Osteoblast (primary cell): Measurements from ENCODE around the gene SIRT5. TPM values are rescaled to one million over a fixed set of nuclear protein-coding genes. Genes with fewer than 3 reads are reported as not detected.
A peak's percentile ranks its signal among the peaks of the same experiment; 100 is the strongest.

ENCODE experiments used
- DNase-seq: peaks from one replicate; pipeline ENCODE4 v3.0.0; 2011; ENCODE audit warnings: low spot score, mixed read lengths; ENCODE audit not compliant: insufficient read length; ENCODE audit errors: missing footprints
- H2AFZ ChIP-seq: 2 replicates; pipeline ENCODE4 v1.6.0; 2011; ENCODE audit warnings: mild to moderate bottlenecking, low read length
- H3K27ac ChIP-seq: 2 replicates; pipeline ENCODE4 v1.5.1; 2011; ENCODE audit warnings: mild to moderate bottlenecking, low read depth, low read length, moderate library complexity
- H3K27me3 ChIP-seq: 2 replicates; pipeline ENCODE4 v1.6.0; 2012; ENCODE audit warnings: mild to moderate bottlenecking, control low read depth, inconsistent platforms, low read length, moderate library complexity; ENCODE audit not compliant: insufficient read depth
- H3K36me3 ChIP-seq: 2 replicates; pipeline ENCODE4 v1.5.1; 2011; ENCODE audit warnings: mild to moderate bottlenecking, low read length, control low read depth, moderate library complexity; ENCODE audit not compliant: insufficient read depth
- H3K4me1 ChIP-seq: 2 replicates; pipeline ENCODE4 v1.5.1; 2011; ENCODE audit warnings: mild to moderate bottlenecking, low read length, control low read depth, moderate library complexity; ENCODE audit not compliant: insufficient read depth
- H3K4me2 ChIP-seq: 2 replicates; pipeline ENCODE4 v1.6.0; 2011; ENCODE audit warnings: mild to moderate bottlenecking, low read length; ENCODE audit not compliant: insufficient read depth
- H3K4me3 ChIP-seq: fragments of 200-600 bp; sonication (generic); 3 replicates; pipeline ENCODE4 v1.5.1; 2012; ENCODE audit warnings: mild to moderate bottlenecking, low read length, inconsistent platforms; ENCODE audit not compliant: insufficient read depth
- H3K79me2 ChIP-seq: 2 replicates; pipeline ENCODE4 v1.6.0; 2012; ENCODE audit warnings: mild to moderate bottlenecking, low read length, control low read depth, inconsistent platforms; ENCODE audit not compliant: insufficient read depth
- H3K9me3 ChIP-seq: 2 replicates; pipeline ENCODE4 v1.5.1; 2011; ENCODE audit warnings: low read depth, low read length, control low read depth
- H4K20me1 ChIP-seq: 2 replicates; pipeline ENCODE4 v1.6.0; 2012; ENCODE audit warnings: mild to moderate bottlenecking, low read length, control low read depth; ENCODE audit not compliant: insufficient read depth
- CTCF ChIP-seq: IDR thresholded peaks from 2 replicates; pipeline ENCODE4 v1.5.1; 2011; ENCODE audit warnings: mild to moderate bottlenecking, low read depth, low read length, moderate library complexity; ENCODE audit errors: extremely low read depth
- total RNA-seq: library from RNA; depleted of rRNA; stranded (reverse); fragments of >200 nt; gene quantifications from 2 replicates; pipeline ENCODE4 v1.2.3, GENCODE V29; 2012

The SIRT5 gene
- total RNA-seq, 1 donor, result 9.0 TPM

- Histone ChIP-seq H3K4me3 (no peak overlapping the region), H3K4me2 (no peak overlapping the region), H4K20me1 (no peaks in the 10 kb centered on the region), H2AFZ (no peak overlapping the region), H3K36me3 (peaks cover 30% of the 10 kb centered on the region), H3K4me1 (peaks cover 3% of the 10 kb centered on the region), H3K79me2 (no peaks in the 10 kb centered on the region), H3K27me3 (no peaks in the 10 kb centered on the region), H3K9me3 (no peaks in the 10 kb centered on the region), H3K27ac (no peak overlapping the region)
- DNase-seq, result no peak
- TF ChIP-seq CTCF, result no peak
Measured at GRCh38 chr6:13638014-13638413, 63.6 kb downstream of the SIRT5 start.

- H2AFZ ChIP-seq, result no peak overlapping the region
- H3K27ac ChIP-seq, result no peak overlapping the region
- H3K79me2 ChIP-seq, result no peaks in the 10 kb centered on the region
- no peaks in the 10 kb centered on the region for H3K27me3 ChIP-seq
- no peak for DNase-seq
- no peak overlapping the region for H3K4me3 ChIP-seq
- H3K9me3 ChIP-seq, result no peaks in the 10 kb centered on the region
- H3K4me1 ChIP-seq, result peaks cover 3% of the 10 kb centered on the region
- no peak for TF ChIP-seq CTCF
- no peaks in the 10 kb centered on the region for H4K20me1 ChIP-seq
- no peak overlapping the region for H3K4me2 ChIP-seq
- peaks cover 32% of the 10 kb centered on the region for H3K36me3 ChIP-seq
Measured at GRCh38 chr6:13638626-13639025, 64.2 kb downstream of the SIRT5 start.

- no peak overlapping the region for H3K4me2 ChIP-seq
- H3K79me2 ChIP-seq, result no peaks in the 10 kb centered on the region
- DNase-seq, result no peak
- no peaks in the 10 kb centered on the region for H4K20me1 ChIP-seq
- H3K4me1 ChIP-seq, result peaks cover 3% of the 10 kb centered on the region
- TF ChIP-seq CTCF, result no peak
- no peak overlapping the region for H3K4me3 ChIP-seq
- no peaks in the 10 kb centered on the region for H3K27me3 ChIP-seq
- H3K36me3 ChIP-seq, result peaks cover 41% of the 10 kb centered on the region
- peak overlapping the region; percentile 58 for H3K27ac ChIP-seq
- no peaks in the 10 kb centered on the region for H3K9me3 ChIP-seq
- H2AFZ ChIP-seq, result no peak overlapping the region
Measured at GRCh38 chr6:13641315-13641714, 66.9 kb downstream of the SIRT5 start.

GRCh38 chr6:13643125-13643524, 68.7 kb downstream of the SIRT5 start:
- TF ChIP-seq CTCF, result no peak

More at GRCh38 chr6:13643125-13643524, 68.7 kb downstream of the SIRT5 start:
- Histone ChIP-seq H3K4me2 (no peak overlapping the region), H3K36me3 (peaks cover 31% of the 10 kb centered on the region), H3K9me3 (no peaks in the 10 kb centered on the region), H2AFZ (no peak overlapping the region), H3K4me1 (peaks cover 3% of the 10 kb centered on the region), H3K4me3 (no peak overlapping the region), H3K27ac (no peak overlapping the region), H4K20me1 (no peaks in the 10 kb centered on the region), H3K79me2 (peaks cover 2% of the 10 kb centered on the region), H3K27me3 (no peaks in the 10 kb centered on the region)
- DNase-seq, result no peak
